ENCODE results near the gene GRPEL2. TPM values are rescaled to one million over a fixed set of nuclear protein-coding genes. Genes with fewer than 3 reads are reported as not detected.
A peak's percentile ranks its signal among the peaks of the same experiment; 100 is the strongest.

Gene GRPEL2
- total RNA-seq, 1 donor from 2014 or later: 42.5 TPM

DNA sequence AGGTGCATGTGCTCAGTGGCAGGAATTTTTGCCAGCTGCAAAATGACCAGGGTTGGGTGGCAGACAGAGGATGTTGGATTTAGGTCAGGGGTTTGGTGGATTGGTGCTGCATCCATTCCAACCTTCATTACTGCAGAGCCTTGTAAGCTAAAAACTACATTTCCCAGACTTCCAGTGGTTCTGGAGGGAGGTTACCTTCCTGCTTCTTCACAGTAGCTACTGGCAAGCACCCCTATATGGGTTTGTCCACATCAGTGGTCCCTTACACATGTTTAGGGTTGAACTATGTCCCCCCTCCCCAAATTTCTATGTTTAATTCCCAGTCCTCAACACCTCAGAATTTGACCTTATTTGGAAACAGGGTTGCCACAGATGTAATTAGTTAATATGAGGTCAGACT lies 54.5 kb downstream of the GRPEL2 start:
- no peak overlapping the region for H2AFZ ChIP-seq (replicated peaks)
- H3K27ac ChIP-seq: no peak overlapping the region
- H3K4me2 ChIP-seq: no peak overlapping the region
- H3K27ac Mint-ChIP-seq: no peak overlapping the region
- no peaks in the 10 kb centered on the region for H3K36me3 ChIP-seq
- no peaks in the 10 kb centered on the region for H3F3A ChIP-seq (ENCODE audit: low read depth)
- no peak overlapping the region for H3K4me3 Mint-ChIP-seq
- DNase-seq (ENCODE audit: low spot score): peak; percentile 37
- H3K36me3 Mint-ChIP-seq: no peaks in the 10 kb centered on the region
- H3K27me3 ChIP-seq: no peaks in the 10 kb centered on the region
- H3K4me1 Mint-ChIP-seq: peaks cover 29% of the 10 kb centered on the region
- peaks cover 7% of the 10 kb centered on the region for H3K27me3 Mint-ChIP-seq (ENCODE audit: insufficient read depth, low read depth)
- no peaks in the 10 kb centered on the region for H3K79me2 ChIP-seq (ENCODE audit: low read depth)
- TF ChIP-seq EZH2phosphoT487 (IDR thresholded peaks at IDR 0.05) (no peak), EZH2 (IDR thresholded peaks at IDR 0.05) (no peak)
- TF ChIP-seq, protein P1, sequence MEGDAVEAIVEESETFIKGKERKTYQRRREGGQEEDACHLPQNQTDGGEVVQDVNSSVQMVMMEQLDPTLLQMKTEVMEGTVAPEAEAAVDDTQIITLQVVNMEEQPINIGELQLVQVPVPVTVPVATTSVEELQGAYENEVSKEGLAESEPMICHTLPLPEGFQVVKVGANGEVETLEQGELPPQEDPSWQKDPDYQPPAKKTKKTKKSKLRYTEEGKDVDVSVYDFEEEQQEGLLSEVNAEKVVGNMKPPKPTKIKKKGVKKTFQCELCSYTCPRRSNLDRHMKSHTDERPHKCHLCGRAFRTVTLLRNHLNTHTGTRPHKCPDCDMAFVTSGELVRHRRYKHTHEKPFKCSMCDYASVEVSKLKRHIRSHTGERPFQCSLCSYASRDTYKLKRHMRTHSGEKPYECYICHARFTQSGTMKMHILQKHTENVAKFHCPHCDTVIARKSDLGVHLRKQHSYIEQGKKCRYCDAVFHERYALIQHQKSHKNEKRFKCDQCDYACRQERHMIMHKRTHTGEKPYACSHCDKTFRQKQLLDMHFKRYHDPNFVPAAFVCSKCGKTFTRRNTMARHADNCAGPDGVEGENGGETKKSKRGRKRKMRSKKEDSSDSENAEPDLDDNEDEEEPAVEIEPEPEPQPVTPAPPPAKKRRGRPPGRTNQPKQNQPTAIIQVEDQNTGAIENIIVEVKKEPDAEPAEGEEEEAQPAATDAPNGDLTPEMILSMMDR (IDR thresholded peaks at IDR 0.05): no peak
- H3K4me1 ChIP-seq: peaks cover 8% of the 10 kb centered on the region
- H3K4me3 ChIP-seq: no peak overlapping the region
- no peaks in the 10 kb centered on the region for H4K20me1 ChIP-seq (ENCODE audit: low read depth)
- H3K9ac ChIP-seq: no peak overlapping the region
- H3K9me3 Mint-ChIP-seq: no peaks in the 10 kb centered on the region
- no peaks in the 10 kb centered on the region for H3K9me3 ChIP-seq (ENCODE audit: low read depth)

DNA sequence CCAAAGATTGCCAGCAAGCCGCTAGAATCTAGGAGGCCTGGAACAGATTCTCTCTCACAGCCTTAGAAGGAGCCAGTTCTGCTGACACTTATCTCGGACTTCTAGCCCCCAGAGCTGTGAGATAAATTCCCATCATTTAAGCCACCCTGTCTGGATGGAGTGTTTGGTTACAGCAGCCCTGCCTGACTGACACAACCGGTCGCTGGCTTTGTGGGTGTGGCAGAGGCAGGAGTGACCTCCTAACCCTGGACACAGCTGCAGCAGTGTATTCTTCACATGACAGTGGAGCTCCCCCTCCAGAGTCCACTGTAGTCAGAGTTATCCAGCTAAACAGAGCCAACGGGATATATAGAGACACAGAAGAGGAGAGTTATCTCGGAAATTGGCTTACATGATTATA lies 55.0 kb downstream of the GRPEL2 start:
- Histone ChIP-seq H3K79me2 (ENCODE audit: low read depth) (no peaks in the 10 kb centered on the region), H3K4me1 (peaks cover 8% of the 10 kb centered on the region), H3K9me3 (ENCODE audit: low read depth) (no peaks in the 10 kb centered on the region), H3K27me3 (no peaks in the 10 kb centered on the region), H3K4me3 (no peak overlapping the region), H3F3A (ENCODE audit: low read depth) (no peaks in the 10 kb centered on the region), H3K9ac (no peak overlapping the region), H2AFZ (replicated peaks) (no peak overlapping the region), H3K27ac (no peak overlapping the region), H3K36me3 (no peaks in the 10 kb centered on the region), H4K20me1 (ENCODE audit: low read depth) (no peaks in the 10 kb centered on the region), H3K4me2 (peak overlapping the region; percentile 11)
- peak; percentile 57 for DNase-seq (ENCODE audit: low spot score)
- Mint-ChIP-seq H3K27me3 (ENCODE audit: insufficient read depth, low read depth) (peaks cover 4% of the 10 kb centered on the region), H3K9me3 (no peaks in the 10 kb centered on the region), H3K4me1 (peaks cover 35% of the 10 kb centered on the region), H3K4me3 (no peak overlapping the region), H3K27ac (no peak overlapping the region), H3K36me3 (no peaks in the 10 kb centered on the region)
- TF ChIP-seq, protein P1 (IDR thresholded peaks at IDR 0.05): no peak
- TF ChIP-seq EZH2phosphoT487 (IDR thresholded peaks at IDR 0.05): no peak
- no peak for TF ChIP-seq EZH2 (IDR thresholded peaks at IDR 0.05)

DNA sequence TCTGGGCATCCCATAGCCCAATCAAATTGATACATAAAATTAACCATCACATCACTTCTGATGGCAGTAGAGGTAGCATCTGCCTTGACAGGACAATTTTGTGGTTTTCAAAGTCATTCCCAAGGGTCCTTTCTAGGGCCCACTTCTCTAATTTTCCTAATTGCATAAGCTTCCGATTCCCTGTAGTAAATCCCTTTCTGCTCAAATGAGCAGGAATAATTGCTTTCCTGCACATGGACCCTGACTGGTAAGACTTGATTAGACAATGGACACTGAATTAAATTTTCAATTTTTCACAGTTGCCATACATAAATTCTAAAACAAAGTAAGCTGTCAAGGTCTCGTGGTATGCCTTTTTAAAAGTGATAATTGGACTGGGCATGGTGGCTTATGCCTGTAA lies 55.8 kb downstream of the GRPEL2 start:
- Histone ChIP-seq H3K4me2 (no peak overlapping the region), H3K9ac (no peak overlapping the region), H3K27ac (no peak overlapping the region), H3K4me3 (no peak overlapping the region), H3K79me2 (ENCODE audit: low read depth) (no peaks in the 10 kb centered on the region), H3K4me1 (peaks cover 8% of the 10 kb centered on the region), H3F3A (ENCODE audit: low read depth) (no peaks in the 10 kb centered on the region), H2AFZ (replicated peaks) (no peak overlapping the region), H3K27me3 (no peaks in the 10 kb centered on the region), H3K9me3 (ENCODE audit: low read depth) (no peaks in the 10 kb centered on the region), H3K36me3 (no peaks in the 10 kb centered on the region), H4K20me1 (ENCODE audit: low read depth) (no peaks in the 10 kb centered on the region)
- H3K4me1 Mint-ChIP-seq: peaks cover 40% of the 10 kb centered on the region
- no peak overlapping the region for H3K4me3 Mint-ChIP-seq
- H3K27ac Mint-ChIP-seq: peak overlapping the region; percentile 26
- TF ChIP-seq EZH2 (IDR thresholded peaks at IDR 0.05): no peak
- TF ChIP-seq EZH2phosphoT487 (IDR thresholded peaks at IDR 0.05): no peak
- TF ChIP-seq, protein P1 (IDR thresholded peaks at IDR 0.05): no peak
- DNase-seq (ENCODE audit: low spot score): no peak
- no peaks in the 10 kb centered on the region for H3K9me3 Mint-ChIP-seq
- peaks cover 4% of the 10 kb centered on the region for H3K27me3 Mint-ChIP-seq (ENCODE audit: insufficient read depth, low read depth)
- no peaks in the 10 kb centered on the region for H3K36me3 Mint-ChIP-seq

Data from neural progenitor cell (in vitro differentiated cells).